Smooth muscle cell (in vitro differentiated cells): Measurements from ENCODE around the gene FBP1. TPM values are rescaled to one million over a fixed set of nuclear protein-coding genes. Genes with fewer than 3 reads are reported as not detected.

Experiments
- DNase-seq: peaks from one replicate; lab custom pipeline; 2025; ENCODE audit not compliant: unreplicated experiment; lab: John Stamatoyannopoulos, UW
- H2AFZ ChIP-seq: fragments of 200-600 bp; sonication (generic); 2 replicates; pipeline ENCODE4 v1.6.0; 2016; ENCODE audit warnings: antibody characterized with exemption, low read depth, mild to moderate bottlenecking
- H3F3A ChIP-seq: fragments of 200-600 bp; sonication (generic); 2 replicates; pipeline ENCODE4 v1.6.0; 2017; ENCODE audit warnings: antibody characterized with exemption, low read depth
- H3K27ac ChIP-seq: fragments of 200-600 bp; sonication (generic); 2 replicates; pipeline ENCODE4 v1.5.1; 2016; ENCODE audit warnings: low read depth, mild to moderate bottlenecking
- H3K27me3 ChIP-seq: fragments of 200-600 bp; sonication (generic); 2 replicates; pipeline ENCODE4 v1.6.1; 2016; ENCODE audit warnings: low read depth, mild to moderate bottlenecking
- H3K36me3 ChIP-seq: fragments of 200-600 bp; sonication (generic); 2 replicates; pipeline ENCODE4 v1.5.1; 2016; ENCODE audit warnings: low read depth
- H3K4me1 ChIP-seq: fragments of 200-600 bp; sonication (generic); 2 replicates; pipeline ENCODE4 v1.5.1; 2016; ENCODE audit warnings: low read depth
- H3K4me2 ChIP-seq: fragments of 200-600 bp; sonication (generic); 2 replicates; pipeline ENCODE4 v1.6.0; 2016; ENCODE audit warnings: mild to moderate bottlenecking
- H3K4me3 ChIP-seq: fragments of 200-600 bp; sonication (generic); 2 replicates; pipeline ENCODE4 v1.5.1; 2016; ENCODE audit warnings: mild to moderate bottlenecking
- H3K79me2 ChIP-seq: fragments of 200-600 bp; sonication (generic); 2 replicates; pipeline ENCODE4 v1.6.0; 2016; ENCODE audit warnings: low read depth, mild to moderate bottlenecking
- H3K9ac ChIP-seq: fragments of 200-600 bp; sonication (generic); 2 replicates; pipeline ENCODE4 v1.6.0; 2016; ENCODE audit warnings: low read depth
- H3K9me3 ChIP-seq: fragments of 200-600 bp; sonication (generic); replicated peaks from 2 replicates; pipeline ENCODE4 v1.5.1; 2016; ENCODE audit warnings: low read depth
- H4K20me1 ChIP-seq: fragments of 200-600 bp; sonication (generic); 2 replicates; pipeline ENCODE4 v1.6.0; 2016; ENCODE audit warnings: low read depth
- CTCF ChIP-seq: fragments of 200-600 bp; sonication (generic); IDR thresholded peaks from 2 replicates; pipeline ENCODE4 v1.5.1; 2017; ENCODE audit warnings: borderline replicate concordance, mild to moderate bottlenecking, antibody characterized with exemption; ENCODE audit not compliant: insufficient read depth, poor library complexity, severe bottlenecking
- WGBS: methylation state at CpG from one replicate; pipeline ENCODE4 v1.1.7; 2016; ENCODE audit warnings: low lambda C conversion rate; 5-methylcytosine and 5-hydroxymethylcytosine counted together
- polyA plus RNA-seq: library from polyadenylated mRNA; unstranded; fragments of >200 nt; fragmentation: Nextera tagmentation; extraction: Ambion mirVana; gene quantifications from 2 replicates; pipeline ENCODE4 v1.2.1, GENCODE V29; 2016
- total RNA-seq: library from RNA; depleted of rRNA; stranded (reverse); fragments of >200 nt; gene quantifications from 2 replicates; pipeline ENCODE4 v1.2.3, GENCODE V29; 2014

Gene FBP1
- total and polyA plus RNA-seq, 2 experiments from 2014 or later = 0.22 to 0.70 TPM

GRCh38 chr9:94623253-94623652 lies 16.1 kb downstream of the FBP1 start:
- Histone ChIP-seq H2AFZ (no peak overlapping the region), H3K9ac (no peak overlapping the region), H3K27ac (no peak overlapping the region), H3K4me1 (no peaks in the 10 kb centered on the region), H3K4me2 (no peak overlapping the region), H3F3A (no peaks in the 10 kb centered on the region), H3K4me3 (no peak overlapping the region), H4K20me1 (no peaks in the 10 kb centered on the region), H3K36me3 (no peaks in the 10 kb centered on the region), H3K9me3 (no peaks in the 10 kb centered on the region), H3K27me3 (no peaks in the 10 kb centered on the region), H3K79me2 (no peaks in the 10 kb centered on the region)
- DNase-seq = no peak
- TF ChIP-seq CTCF = peak; percentile 28
- WGBS = 68% methylated on average over 9 of the region's 9 CpGs

- H2AFZ ChIP-seq = no peak overlapping the region
- H3K9me3 ChIP-seq = no peaks in the 10 kb centered on the region
- H3K4me3 ChIP-seq = no peak overlapping the region
- H3K79me2 ChIP-seq = no peaks in the 10 kb centered on the region
- H3K36me3 ChIP-seq = no peaks in the 10 kb centered on the region
- H3K27me3 ChIP-seq = no peaks in the 10 kb centered on the region
- no peak overlapping the region for H3K9ac ChIP-seq
- no peak for TF ChIP-seq CTCF
- no peak for DNase-seq
- WGBS = 97% methylated on average over 19 of the region's 19 CpGs
- H3F3A ChIP-seq = no peaks in the 10 kb centered on the region
- no peaks in the 10 kb centered on the region for H4K20me1 ChIP-seq
- no peak overlapping the region for H3K4me2 ChIP-seq
- H3K4me1 ChIP-seq = no peaks in the 10 kb centered on the region
- no peak overlapping the region for H3K27ac ChIP-seq
These were observed 17.1 kb downstream of the FBP1 start for GRCh38 chr9:94622087-94622800.

GRCh38 chr9:94619026-94619425 lies 20.3 kb downstream of the FBP1 start:
- H3K4me1 ChIP-seq = no peaks in the 10 kb centered on the region
- H3K9ac ChIP-seq = no peak overlapping the region
- no peaks in the 10 kb centered on the region for H3F3A ChIP-seq
- no peaks in the 10 kb centered on the region for H3K36me3 ChIP-seq
- H3K9me3 ChIP-seq = no peaks in the 10 kb centered on the region
- no peak overlapping the region for H3K4me3 ChIP-seq
- no peak overlapping the region for H2AFZ ChIP-seq
- DNase-seq = no peak
- no peak for TF ChIP-seq CTCF
- no peak overlapping the region for H3K4me2 ChIP-seq
- H3K27ac ChIP-seq = no peak overlapping the region
- 44% methylated on average over 4 of the region's 4 CpGs for WGBS
- H3K79me2 ChIP-seq = no peaks in the 10 kb centered on the region
- H4K20me1 ChIP-seq = no peaks in the 10 kb centered on the region
- H3K27me3 ChIP-seq = no peaks in the 10 kb centered on the region

- H3F3A ChIP-seq = no peaks in the 10 kb centered on the region
- H3K9me3 ChIP-seq = no peaks in the 10 kb centered on the region
- H4K20me1 ChIP-seq = no peaks in the 10 kb centered on the region
- no peak for TF ChIP-seq CTCF
- no peak overlapping the region for H2AFZ ChIP-seq
- no peak overlapping the region for H3K27ac ChIP-seq
- H3K4me3 ChIP-seq = no peak overlapping the region
- H3K79me2 ChIP-seq = no peaks in the 10 kb centered on the region
- no peak for DNase-seq
- no peak overlapping the region for H3K9ac ChIP-seq
- H3K4me2 ChIP-seq = no peak overlapping the region
- WGBS = 89% methylated on average over 3 of the region's 3 CpGs
- H3K27me3 ChIP-seq = no peaks in the 10 kb centered on the region
- H3K4me1 ChIP-seq = peaks cover 7% of the 10 kb centered on the region
- H3K36me3 ChIP-seq = no peaks in the 10 kb centered on the region
These were observed 26.3 kb downstream of the FBP1 start for GRCh38 chr9:94613003-94613402.
